SK-N-MC (cell line): Measurements from ENCODE around the gene DSE.

ENCODE experiments used
- DNase-seq: peaks from one replicate; pipeline ENCODE4 v3.0.0-alpha.2; 2011; ENCODE audit warnings: low read depth, low spot score
- H3K27ac ChIP-seq: fragments of 200-600 bp; sonication (generic); 2 replicates; pipeline ENCODE4 v1.5.1; 2016; ENCODE audit warnings: mixed run types
- H3K36me3 ChIP-seq: fragments of 200-600 bp; sonication (generic); 2 replicates; pipeline ENCODE4 v1.6.1; 2017; ENCODE audit warnings: antibody characterized with exemption, low read length, mixed read lengths; ENCODE audit not compliant: insufficient read depth
- H3K4me3 ChIP-seq: fragments of 200-600 bp; sonication (generic); 2 replicates; pipeline ENCODE4 v1.5.1; 2016
- H3K9ac ChIP-seq: fragments of 200-600 bp; sonication (generic); 2 replicates; pipeline ENCODE4 v1.8.0; 2017; ENCODE audit warnings: mixed run types, mixed read lengths; ENCODE audit not compliant: insufficient read length
- H3K9me3 ChIP-seq: fragments of 200-600 bp; sonication (generic); 2 replicates; pipeline ENCODE4 v1.6.1; 2017; ENCODE audit warnings: low read depth, mild to moderate bottlenecking, antibody characterized with exemption, low read length, moderate library complexity, mixed read lengths
- EZH2 ChIP-seq: fragments of 200-600 bp; sonication (generic); IDR thresholded peaks from one replicate; pipeline ENCODE4 v1.6.1; 2017; ENCODE audit warnings: antibody characterized with exemption
- FOXP2 ChIP-seq: optimal IDR thresholded peaks from 2 replicates; pipeline ENCODE3; 2011; ENCODE audit warnings: mild to moderate bottlenecking, moderate library complexity; ENCODE audit not compliant: insufficient read depth; ENCODE audit errors: extremely low read length, control extremely low read depth
- POLR2AphosphoS5 ChIP-seq: IDR thresholded peaks from 2 replicates; pipeline ENCODE4 v1.6.1; 2012; ENCODE audit warnings: mild to moderate bottlenecking, low read depth, low read length, borderline replicate concordance

The DSE gene

DNA sequence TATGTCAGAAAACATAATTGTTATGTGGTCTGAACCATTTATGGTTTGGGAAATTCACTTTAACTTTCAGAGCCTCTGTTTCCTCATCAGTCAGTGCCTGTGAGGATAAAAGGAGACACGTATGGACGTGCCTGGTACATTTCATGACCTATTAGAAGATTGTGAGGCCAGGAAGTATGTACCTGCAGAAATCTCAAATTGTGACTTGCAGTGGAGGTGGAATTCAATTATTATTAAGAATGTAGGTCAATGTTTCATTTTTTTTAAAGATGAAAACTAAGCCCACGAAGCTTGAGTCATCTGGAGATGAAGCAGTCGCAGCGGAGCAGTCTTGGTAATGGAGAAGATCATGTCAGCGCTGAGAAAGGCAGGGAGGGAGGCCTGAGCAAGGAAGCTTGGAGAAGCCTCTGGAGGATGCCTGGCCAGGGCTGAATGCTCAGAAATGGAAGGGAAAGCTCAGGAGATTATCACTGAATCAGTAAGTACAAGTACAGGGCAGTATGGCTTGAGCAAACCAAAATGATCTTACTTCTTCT is 3.9 kb upstream of the DSE start:
- no peak for DNase-seq
- Histone ChIP-seq H3K36me3 (no peaks in the 10 kb centered on the region), H3K9me3 (no peaks in the 10 kb centered on the region), H3K9ac (no peak overlapping the region), H3K27ac (no peak overlapping the region), H3K4me3 (no peak overlapping the region)
- TF ChIP-seq EZH2 (no peak), POLR2AphosphoS5 (no peak), FOXP2 (no peak)

DNA sequence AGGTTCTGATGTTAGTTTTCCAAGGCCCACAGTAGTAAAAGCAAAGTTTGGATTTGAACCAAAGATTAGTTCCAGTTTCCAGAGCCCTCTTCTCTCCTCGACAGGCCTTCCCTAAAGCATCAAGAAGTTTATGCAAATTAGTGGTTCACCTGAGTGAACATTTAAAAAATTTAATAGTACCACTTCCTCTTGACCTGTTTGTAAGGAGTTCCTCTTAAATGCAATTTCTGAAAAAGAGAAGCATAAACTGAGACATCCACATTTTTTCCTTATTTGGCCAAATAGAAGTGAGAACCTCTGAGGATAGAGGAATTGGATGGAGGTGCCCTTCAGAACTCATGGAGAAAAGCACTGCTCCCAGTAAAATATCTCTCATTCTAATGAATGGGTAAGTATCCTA is 1.2 kb upstream of the DSE start:
- no peak overlapping the region for H3K9ac ChIP-seq
- DNase-seq, result no peak
- H3K27ac ChIP-seq, result no peak overlapping the region
- no peaks in the 10 kb centered on the region for H3K9me3 ChIP-seq
- H3K36me3 ChIP-seq, result no peaks in the 10 kb centered on the region
- TF ChIP-seq POLR2AphosphoS5, result no peak
- TF ChIP-seq FOXP2, result no peak
- no peak for TF ChIP-seq EZH2
- no peak overlapping the region for H3K4me3 ChIP-seq

DNA sequence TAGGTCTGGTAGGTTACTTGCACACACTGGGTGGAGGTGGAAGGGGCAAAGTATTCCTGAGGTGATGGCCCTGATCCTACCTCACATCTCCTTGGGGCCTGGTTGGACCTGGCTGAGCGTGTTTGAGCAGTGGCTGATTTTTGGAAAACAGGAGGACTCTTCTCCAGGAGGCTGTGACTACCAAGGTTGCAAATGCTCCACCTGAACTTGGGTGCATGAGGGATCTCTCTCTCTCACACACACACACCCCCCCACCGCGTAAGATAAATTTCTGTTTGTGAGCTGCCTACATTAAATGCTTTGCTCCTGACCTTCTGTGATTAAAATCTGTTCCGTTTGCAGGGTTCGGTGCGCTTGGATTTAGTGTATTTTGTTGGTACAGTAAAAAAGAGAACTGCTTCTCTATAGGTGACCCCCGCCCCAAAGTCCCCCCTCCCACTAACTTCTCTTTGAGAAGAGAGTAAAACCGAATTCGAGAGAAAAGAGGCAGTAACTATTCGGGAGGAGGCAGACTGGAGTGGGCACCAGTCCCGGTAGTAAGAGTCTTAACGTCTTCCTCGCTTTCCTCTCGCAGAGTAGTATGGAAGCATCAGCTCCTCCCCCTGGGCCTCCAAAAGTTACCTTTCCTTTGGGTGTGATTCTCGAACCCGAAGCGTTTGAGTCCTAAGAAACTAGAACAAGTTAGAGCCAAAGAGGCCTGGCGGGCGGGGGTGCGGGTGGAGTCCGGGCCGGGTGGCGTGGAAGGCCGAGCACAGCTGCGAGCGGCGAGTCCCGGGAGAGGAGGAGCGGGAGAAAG is 585 bp upstream of the DSE start:
- Histone ChIP-seq H3K36me3 (no peaks in the 10 kb centered on the region), H3K9ac (no peak overlapping the region), H3K4me3 (peak overlapping the region; percentile 83), H3K27ac (no peak overlapping the region), H3K9me3 (no peaks in the 10 kb centered on the region)
- peak; percentile 37; the same call in 1 of the 2 replicates for TF ChIP-seq POLR2AphosphoS5
- no peak for TF ChIP-seq FOXP2
- DNase-seq, result no peak

DNA sequence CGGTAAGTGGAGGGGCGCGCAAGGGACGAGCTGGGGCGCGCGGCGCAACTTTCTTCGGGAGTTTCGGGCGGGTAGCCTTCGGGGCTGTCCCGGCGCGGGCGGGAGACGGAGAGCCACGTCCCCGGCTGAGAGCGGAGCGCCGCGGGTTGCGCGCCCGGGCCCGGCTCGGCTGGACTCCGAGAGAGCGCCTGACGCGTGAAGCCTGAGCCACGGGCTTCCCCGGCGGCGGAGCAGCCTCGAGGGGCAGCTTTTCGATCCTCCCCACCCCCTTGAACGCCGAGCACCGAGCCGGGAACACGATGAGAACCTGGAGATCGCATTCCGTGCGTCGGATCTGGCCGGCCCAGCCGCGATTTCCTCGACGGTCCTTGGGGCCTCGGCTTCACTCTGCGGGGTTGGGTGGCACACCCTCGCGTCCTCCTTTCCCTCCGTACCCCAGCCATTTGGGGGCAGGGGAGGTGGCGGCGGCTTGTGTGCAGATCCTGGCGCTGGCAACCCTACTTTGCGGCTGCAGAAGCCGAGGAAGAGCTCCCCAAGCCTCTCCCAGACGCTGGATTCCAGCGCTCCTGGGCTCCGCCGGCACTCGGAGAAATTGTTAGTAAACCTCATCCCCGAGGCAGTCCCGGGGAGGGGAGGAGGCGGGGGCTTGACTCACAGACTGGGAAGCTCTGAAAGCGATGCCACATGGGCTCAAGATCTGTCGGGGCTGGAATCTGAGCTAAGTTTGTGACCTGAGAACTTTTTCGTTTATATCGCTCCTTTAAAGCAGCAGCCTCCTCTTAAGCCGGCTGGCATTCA is 572 bp downstream of the DSE start:
- no peaks in the 10 kb centered on the region for H3K9me3 ChIP-seq
- DNase-seq, result no peak
- H3K27ac ChIP-seq, result no peak overlapping the region
- H3K4me3 ChIP-seq, result peak overlapping the region; percentile 83
- TF ChIP-seq POLR2AphosphoS5, result peak; percentile 47; the same call in 1 of the 2 replicates
- no peak for TF ChIP-seq EZH2
- TF ChIP-seq FOXP2, result no peak
- H3K36me3 ChIP-seq, result no peaks in the 10 kb centered on the region
- peak overlapping the region; percentile 9 for H3K9ac ChIP-seq

DNA sequence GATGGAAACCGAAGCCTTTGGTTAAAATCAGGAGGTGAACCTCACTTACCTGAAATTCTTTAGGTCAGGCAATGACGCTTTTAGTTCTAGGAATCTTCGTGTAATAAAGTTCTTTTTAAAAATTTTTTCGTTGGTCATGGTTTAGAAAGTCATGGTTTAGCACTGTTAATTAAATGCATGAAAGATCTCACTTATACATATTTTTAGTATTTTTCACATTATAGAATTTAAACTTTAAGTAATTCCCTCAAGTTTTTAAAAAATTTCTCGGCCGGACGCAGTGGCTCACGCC is 1.1 kb downstream of the DSE start:
- no peak overlapping the region for H3K27ac ChIP-seq
- no peaks in the 10 kb centered on the region for H3K9me3 ChIP-seq
- DNase-seq, result no peak
- no peak for TF ChIP-seq FOXP2
- TF ChIP-seq POLR2AphosphoS5, result no peak
- TF ChIP-seq EZH2, result no peak
- H3K4me3 ChIP-seq, result peak overlapping the region; percentile 83
- H3K9ac ChIP-seq, result peak overlapping the region; percentile 9
- H3K36me3 ChIP-seq, result no peaks in the 10 kb centered on the region

DNA sequence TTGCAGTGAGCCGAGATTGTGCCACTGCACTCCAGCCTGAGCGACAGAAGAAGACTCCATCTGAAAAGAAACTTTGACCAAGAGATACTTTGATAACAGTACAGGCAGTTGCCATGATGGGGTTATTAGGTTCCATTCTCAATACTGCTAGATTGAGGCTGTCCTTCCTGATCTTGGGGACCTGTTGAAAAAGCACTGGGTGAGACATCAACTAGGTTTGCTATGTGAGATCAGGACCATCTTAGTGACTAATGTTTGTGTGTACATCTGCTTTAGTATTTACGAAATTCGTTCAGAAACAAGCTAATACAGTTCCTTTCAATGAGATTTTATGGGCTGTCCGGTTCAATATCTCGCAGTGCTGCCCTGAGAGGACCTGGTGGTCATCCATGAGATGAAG is 2.6 kb downstream of the DSE start:
- H3K27ac ChIP-seq, result no peak overlapping the region
- H3K4me3 ChIP-seq, result no peak overlapping the region
- no peaks in the 10 kb centered on the region for H3K36me3 ChIP-seq
- TF ChIP-seq EZH2, result no peak
- TF ChIP-seq POLR2AphosphoS5, result no peak
- no peak for TF ChIP-seq FOXP2
- no peak for DNase-seq
- H3K9ac ChIP-seq, result no peak overlapping the region
- H3K9me3 ChIP-seq, result no peaks in the 10 kb centered on the region

DNA sequence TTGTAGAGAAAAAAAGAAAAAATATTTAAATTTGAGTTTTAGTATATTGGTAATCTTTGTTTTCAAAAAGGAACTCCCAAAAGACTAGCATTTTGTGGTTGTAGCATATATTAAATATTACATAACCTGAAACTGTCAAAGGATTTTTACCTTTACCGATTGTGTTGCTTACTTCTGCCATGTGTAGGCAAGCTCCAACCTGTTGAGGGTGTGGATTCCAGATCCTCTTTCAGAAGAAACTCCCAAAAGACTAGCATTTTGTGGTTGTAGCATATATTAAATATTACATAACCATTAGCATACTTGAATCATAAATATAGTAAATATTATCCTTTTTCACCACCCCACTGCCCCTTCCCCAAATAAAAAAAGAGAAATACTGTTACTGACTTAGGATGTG is 3.2 kb downstream of the DSE start:
- no peaks in the 10 kb centered on the region for H3K9me3 ChIP-seq
- no peak overlapping the region for H3K4me3 ChIP-seq
- TF ChIP-seq FOXP2 (no peak), EZH2 (no peak), POLR2AphosphoS5 (no peak)
- DNase-seq, result no peak
- no peak overlapping the region for H3K9ac ChIP-seq
- H3K27ac ChIP-seq, result no peak overlapping the region
- no peaks in the 10 kb centered on the region for H3K36me3 ChIP-seq

DNA sequence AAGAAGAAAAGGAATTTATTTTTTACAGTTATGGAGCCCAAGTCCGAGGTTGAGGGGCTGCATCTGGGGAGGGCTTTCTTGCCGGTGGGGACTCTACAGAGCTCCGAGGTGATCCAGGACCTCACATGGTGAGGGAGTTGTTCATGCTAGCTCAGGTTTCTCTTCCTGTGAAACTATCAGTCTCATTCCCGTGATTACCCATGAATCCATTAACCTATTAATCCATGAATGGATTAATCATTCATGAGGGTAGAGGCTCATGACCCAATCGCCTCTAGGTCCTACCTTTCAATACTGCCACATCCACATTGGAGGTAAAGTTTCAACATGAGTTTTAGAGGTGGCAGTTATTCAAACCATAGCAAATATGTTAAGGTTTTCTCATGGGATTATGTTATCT is 3.8 kb downstream of the DSE start:
- Histone ChIP-seq H3K36me3 (no peaks in the 10 kb centered on the region), H3K9me3 (no peaks in the 10 kb centered on the region), H3K27ac (no peak overlapping the region), H3K4me3 (no peak overlapping the region), H3K9ac (no peak overlapping the region)
- DNase-seq, result no peak
- TF ChIP-seq EZH2 (no peak), FOXP2 (no peak), POLR2AphosphoS5 (no peak)
